Stomach (tissue), 4 donors: Measurements from ENCODE around the gene PCGF3.

Source experiments
- CTCF ChIP-seq, 7 experiments: fragments of 450-650 bp in 4 of 7; fragments of 200-600 bp in 3 of 7; sonication (generic) in 3 of 7; IDR thresholded peaks; one replicate each; pipeline ENCODE4 v1.5.1; 2016 to 2019; ENCODE audit warnings: antibody characterized with exemption in 7 of 7, control low read depth in 2 of 7, mild to moderate bottlenecking in 1 of 7
- EP300 ChIP-seq: sonication (generic); formaldehyde crosslinking; IDR thresholded peaks from one replicate; pipeline ENCODE4 v1.6.1; 2017; ENCODE audit warnings: antibody characterized with exemption
- POLR2A ChIP-seq, 4 donors: fragments of 450-650 bp; IDR thresholded peaks; one replicate each; pipeline ENCODE4 v1.6.1; 2016; ENCODE audit warnings: antibody characterized with exemption in 4 of 4, control low read depth in 2 of 4, mild to moderate bottlenecking in 1 of 4, moderate library complexity in 1 of 4
- POLR2AphosphoS5 ChIP-seq, 3 donors: sonication (generic); formaldehyde crosslinking; IDR thresholded peaks; one replicate each; pipeline ENCODE4 v1.6.1; 2016; ENCODE audit warnings: antibody characterized with exemption in 3 of 3

GRCh38 chr4:789571-790465, 84.2 kb downstream of the PCGF3 start:
- TF ChIP-seq POLR2AphosphoS5 (IDR thresholded peaks at IDR 0.05) (no peak), CTCF (IDR thresholded peaks at IDR 0.05) (no peak), EP300 (no peak), POLR2A (IDR thresholded peaks at IDR 0.05) (no peak)
